Skin of body (tissue), 2 donors: ENCODE results near the gene PCCA. TPM values are rescaled to one million over a fixed set of nuclear protein-coding genes. Genes with fewer than 3 reads are reported as not detected.
"Not testable (repeated sequence)": the region's sequence is repeated elsewhere in the genome, so short reads cannot be mapped to it uniquely, and the experiment has no call there.

Experiments used
- DNase-seq: peaks from one replicate; lab custom pipeline; 2025; lab: John Stamatoyannopoulos, UW
- total RNA-seq: library from RNA; depleted of rRNA; stranded (reverse); fragments of >200 nt; gene quantifications from one replicate; pipeline ENCODE4 v1.2.3, GENCODE V29; 2014

The PCCA gene
- total RNA-seq, 1 donor from 2014 or later: 124 TPM

DNA sequence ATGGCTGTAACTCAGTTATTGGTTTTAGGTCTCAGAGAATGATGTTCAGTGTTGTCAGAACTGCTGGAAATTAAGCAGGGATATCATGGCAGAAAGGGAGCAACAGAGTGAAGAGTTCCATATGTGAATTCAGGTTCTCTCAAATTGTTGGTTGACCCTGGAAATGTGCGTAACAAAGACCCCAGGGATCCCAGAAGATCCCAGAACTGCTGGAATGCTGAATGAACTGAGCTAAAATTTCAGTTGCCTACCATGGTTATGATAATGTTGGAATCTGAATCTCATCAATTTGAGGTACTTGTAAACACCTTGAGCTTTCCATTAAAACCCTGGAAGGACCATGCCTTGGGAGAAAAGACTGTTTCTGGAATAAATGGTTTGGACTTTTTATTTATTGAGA lies 268.9 kb downstream of the PCCA start:
- DNase-seq: no peak

DNA sequence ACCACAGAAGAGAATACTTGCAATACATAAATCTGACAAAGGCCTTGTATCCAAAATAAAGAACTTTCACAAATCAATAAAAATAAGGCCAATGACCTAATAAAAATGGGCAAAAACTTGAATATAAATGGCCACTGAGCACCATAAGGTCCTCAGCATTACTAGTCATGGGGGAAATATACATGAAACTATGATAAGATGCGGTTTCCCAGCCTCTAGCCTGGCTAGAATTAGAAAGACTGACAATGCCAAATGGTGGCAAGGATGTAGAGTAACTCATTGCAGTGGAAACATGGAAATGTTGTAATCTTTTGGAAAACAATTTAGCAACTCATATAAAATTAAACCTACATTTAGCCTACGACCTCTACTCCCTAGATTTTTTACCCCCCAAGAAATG lies 272.6 kb downstream of the PCCA start:
- DNase-seq: no peak

- no peak for DNase-seq
These were observed 273.5 kb downstream of the PCCA start for GRCh38 chr13:100362371-100362770.

GRCh38 chr13:100362781-100363180 lies 273.9 kb downstream of the PCCA start:
- DNase-seq: no peak

DNA sequence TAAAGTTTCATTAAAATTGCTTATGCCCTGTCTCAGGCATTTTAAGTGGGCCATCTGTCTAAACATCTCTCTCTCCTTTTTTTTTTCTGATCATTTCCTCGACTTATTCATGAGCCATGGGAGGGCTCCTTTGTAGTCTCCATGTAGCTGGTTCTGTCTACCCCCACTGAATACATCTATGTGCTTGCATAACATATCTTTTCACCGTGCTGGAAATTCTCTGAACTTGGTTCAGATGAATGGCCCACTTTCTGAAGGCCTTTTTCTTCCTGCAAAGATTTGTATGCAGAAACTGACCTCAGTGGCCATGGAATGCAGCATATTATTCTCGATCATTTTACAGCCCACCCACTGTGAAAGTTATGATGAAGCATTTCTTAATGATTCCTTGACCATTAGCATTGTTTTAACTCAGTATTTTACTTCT lies 274.4 kb downstream of the PCCA start:
- DNase-seq: no peak

DNA sequence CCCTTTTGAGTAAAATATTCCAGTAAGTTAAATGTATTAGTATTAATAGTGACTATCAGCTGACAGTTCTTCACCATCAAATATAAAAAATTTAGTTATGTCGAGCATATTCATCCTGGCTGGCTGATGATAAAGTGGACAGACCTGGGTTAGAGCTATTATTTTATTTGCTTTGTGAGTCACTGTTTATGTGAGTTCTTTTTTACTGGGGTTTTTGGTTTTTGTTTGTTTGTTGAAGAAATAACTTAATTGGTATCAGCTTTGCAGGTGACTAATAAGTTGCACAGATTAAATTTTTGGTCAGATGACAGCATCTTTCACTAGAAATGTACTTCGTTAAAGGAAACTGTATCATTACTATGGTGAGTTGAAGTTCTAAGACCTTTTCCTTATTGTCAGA lies 275.0 kb downstream of the PCCA start:
- no peak for DNase-seq

GRCh38 chr13:100364591-100364990 lies 275.7 kb downstream of the PCCA start:
- DNase-seq: no peak

DNA sequence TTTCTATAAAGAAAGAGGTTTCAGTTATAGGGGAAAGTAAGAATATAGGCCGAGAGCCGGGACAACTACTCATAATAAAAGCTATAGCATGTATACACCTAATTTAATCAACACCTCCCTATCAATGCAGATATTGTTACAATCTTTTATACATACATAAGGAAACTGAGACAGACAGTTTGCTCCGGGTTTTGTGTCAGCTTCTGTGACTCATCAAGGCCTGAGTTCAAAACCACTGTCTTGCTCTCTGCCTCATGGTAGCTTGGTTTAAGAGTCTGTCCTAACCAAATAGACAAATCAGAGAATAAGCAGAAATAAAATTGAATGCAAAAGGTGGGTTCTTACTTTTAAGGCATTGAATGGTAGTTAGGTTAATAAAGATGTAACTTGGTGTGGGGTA lies 276.8 kb downstream of the PCCA start:
- no peak for DNase-seq

GRCh38 chr13:100378533-100378932 lies 289.6 kb downstream of the PCCA start:
- no peak for DNase-seq

DNA sequence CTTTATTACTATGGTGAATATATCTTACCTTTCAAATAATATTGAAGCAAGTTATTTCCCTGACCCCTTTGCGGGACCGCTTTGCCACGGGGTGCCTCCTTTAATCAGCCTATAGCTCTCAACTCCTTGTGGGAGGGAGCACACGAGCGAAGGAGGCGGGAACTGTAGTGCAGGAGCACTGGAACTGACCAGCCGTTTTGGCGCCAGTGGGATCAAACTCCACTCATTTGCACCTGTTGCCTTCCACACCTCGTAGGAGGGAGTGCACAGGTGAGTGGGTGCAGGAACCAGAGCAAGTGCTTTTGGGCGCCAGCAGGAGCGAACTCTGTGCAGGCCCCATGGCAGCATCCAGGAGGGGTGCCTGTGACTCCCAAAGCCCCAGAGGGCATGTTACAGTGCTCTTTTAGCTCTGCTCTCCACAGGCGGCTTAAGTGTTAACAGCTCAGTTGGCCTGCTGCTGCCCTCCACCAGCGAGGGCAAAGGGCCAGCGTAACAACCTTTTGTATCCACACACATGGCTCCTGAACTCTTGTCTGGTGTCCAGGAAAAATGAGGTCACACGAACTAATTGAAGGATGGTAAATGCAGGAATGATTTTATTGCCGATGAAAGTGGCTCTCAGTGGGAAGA lies 292.8 kb downstream of the PCCA start:
- no peak for DNase-seq

DNA sequence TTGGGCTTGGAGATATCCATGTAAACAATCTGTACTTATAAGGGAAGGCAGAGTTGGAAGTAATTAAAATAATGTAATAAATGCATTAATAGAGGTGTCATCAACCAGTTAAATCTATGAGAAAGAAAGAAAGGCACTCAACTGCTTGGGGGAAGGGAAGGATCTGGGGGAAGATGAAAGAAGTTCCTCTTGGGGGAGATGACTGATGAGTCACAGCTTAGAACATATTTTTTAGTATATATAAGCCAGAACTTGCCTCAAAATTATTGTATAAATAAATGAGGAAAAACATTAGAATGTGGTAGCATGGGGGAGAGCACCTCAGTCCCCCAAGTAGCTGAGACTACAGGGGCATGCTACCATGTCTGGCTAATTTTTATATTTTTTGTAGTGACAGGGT lies 293.9 kb downstream of the PCCA start:
- DNase-seq: no peak

DNA sequence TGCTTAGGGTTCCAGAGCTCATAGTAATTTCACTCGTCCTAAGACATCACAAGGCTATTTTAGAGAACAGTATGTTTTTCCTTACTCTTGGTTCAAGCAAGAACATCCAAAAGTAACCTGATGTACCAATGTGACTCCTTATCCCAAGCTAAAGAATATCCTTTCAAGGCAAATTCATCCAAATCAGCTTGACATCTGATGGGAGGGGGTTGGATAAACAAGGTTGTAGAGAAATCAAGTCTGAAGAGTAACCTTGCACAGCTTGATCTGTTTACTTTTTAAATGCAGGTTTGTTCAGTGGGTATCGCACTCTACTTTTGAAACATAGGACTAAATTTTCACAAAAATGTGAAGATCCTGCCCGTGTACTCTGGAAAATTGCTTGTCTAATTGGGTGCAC lies 298.5 kb downstream of the PCCA start:
- DNase-seq: no peak

DNA sequence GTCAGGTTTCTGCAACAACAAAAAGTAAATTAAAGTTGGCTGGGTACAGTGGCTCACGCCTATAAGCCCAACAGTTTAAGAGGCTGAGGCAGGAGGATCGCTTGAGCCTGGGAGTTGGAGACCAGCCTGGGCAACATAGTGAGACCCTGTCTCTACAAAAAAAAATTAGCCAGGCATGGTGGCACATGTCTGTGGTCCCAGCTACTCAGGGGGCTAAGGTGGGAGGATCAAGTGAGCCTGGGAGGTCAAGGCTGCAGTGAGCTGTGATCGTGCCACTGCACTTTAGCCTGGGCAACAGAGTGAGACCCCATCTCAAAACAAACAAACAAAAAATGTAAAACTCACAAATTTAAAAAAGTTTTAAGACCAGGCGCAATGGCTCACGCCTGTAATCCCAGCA lies 299.3 kb downstream of the PCCA start:
- DNase-seq: not testable (repeated sequence)

- no peak for DNase-seq
These were observed 300.0 kb downstream of the PCCA start for GRCh38 chr13:100388923-100389322.

GRCh38 chr13:100389617-100390016 lies 300.7 kb downstream of the PCCA start:
- no peak for DNase-seq

DNA sequence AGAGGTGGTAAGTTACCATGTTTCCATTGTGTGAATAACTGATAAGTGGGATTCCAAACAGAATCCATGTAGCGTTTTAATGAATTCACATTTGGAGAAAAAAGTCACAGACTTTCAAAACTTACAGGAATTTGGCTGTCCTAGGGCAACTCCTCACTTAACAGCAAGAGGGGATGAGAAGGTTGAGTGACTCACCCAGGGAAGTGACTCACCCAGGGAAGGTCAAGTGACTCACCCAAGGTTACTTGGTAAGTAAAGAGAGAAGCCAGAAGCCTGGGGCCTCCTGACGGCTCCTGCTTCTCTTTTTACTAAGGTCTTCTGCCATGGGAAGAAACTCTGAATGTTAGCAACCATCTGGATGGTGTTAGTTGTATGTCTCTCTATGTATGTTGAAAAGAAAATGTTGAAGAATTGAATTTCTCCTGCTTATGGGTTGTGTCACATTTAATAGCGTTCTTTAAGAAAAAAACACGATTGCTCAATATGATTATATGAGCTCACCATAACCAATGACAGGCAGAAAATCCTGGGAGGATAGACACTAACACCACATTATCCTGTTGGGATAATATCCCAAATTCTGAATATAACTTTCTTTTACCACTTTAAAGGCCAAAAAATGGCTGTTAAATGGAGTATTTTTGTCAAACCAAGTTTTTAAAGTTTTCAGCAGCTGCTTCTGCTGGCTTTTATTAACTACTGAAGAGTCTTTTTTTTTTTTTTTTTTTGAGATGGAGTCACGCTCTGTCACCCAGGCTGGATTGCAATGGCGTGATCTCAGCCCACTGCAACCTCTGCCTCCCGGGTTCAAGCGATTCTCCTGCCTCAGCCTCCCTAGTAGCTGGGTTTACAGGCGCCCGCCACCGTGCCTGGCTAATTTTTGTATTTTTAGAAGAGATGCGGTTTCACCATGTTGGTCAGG lies 304.1 kb downstream of the PCCA start:
- peak; percentile 80 for DNase-seq

DNA sequence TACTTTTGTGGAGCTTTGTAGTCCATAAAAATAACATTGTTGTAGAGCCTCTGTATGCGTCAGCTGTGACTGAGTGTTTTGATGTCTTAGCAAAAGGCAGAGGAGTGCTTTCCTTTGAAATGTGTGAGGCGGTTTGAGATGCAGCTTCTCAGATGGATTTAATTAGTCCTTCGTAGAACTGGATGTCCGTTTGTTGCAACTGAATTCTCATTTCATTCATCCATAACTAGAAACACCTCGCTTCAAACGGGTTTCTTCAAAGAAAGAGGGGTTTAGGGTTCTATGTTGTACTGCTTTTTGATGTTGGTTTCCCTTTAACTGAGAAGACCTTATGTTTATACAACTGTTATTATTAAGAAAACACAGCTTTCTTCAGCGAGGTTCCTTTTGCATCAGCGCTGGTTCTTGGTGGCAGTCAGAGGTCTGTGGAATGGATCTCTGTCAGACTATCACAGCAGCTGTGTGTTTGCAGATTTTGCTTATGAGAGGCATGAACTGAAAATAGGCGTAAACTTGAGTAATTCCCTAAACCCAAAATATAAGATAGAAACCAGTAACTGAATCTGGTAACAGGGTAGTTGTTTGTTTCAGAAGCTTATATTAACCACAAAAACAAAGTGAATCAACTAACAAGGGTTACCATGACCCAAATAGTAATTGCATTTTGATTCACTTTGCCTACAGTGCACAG lies 305.3 kb downstream of the PCCA start:
- peak; percentile 22 for DNase-seq

DNA sequence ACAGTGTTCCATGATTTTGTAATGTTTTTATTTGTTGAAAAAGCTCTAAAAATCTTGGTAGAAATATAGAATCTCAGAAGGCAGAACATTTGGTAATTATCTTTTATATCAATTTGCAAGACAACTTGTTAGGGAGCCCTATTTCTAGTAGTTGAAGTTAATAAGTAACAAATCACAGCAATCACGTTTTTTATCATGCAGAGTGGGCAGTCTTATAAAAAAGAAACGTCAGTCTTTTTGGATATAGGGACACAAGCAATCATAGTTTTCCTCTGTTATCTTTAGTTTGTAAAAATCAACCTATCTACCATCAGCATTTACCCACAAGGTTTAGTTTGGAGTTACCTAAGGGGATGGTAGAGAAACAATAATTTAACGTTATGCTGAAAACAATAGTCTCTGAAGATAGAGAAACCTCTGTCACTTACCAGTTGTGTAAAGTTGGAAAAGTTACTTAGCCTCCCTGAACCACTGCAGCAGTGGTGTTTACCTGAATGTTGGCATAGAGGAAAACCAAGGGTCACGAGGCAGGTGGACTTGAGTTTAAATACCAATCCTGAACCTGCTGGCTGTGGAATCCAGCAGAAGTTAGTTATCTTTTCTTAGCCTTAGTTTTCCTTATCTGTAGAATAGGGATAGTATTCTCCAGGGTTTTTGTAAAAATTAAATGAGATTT lies 306.9 kb downstream of the PCCA start:
- no peak for DNase-seq

DNA sequence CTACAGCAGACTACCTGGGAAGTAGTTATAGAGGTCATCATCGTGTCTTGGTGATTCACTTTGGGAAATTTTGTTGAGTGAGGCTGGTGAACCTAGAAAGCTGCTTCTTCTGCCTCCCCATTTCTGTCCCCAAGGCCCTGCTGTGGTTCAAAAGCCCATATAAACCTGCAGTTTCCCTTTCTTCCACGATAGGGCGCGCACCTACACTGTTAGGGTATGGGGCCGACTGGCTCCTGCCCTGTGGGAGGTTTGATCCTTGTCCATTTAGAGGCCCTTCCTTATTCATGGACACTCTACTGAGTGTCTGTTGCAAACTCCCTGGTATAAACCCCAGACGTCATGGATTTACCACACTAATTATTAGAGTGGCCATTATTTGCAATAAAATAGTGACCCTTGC lies 307.9 kb downstream of the PCCA start:
- no peak for DNase-seq

GRCh38 chr13:100397627-100398026 lies 308.7 kb downstream of the PCCA start:
- DNase-seq: no peak

- DNase-seq: no peak
These were observed 309.5 kb downstream of the PCCA start for GRCh38 chr13:100398360-100398759.

- DNase-seq: no peak
These were observed 310.6 kb downstream of the PCCA start for GRCh38 chr13:100399455-100399854.
